GM21447 (cell line): Measurements from ENCODE around the gene PMS1.
"Not testable (repeated sequence)": the region's sequence is repeated elsewhere in the genome, so short reads cannot be mapped to it uniquely, and the experiment has no call there.

Source experiments
- ATAC-seq: cut with Tn5 transposase; IDR thresholded peaks from one replicate; pipeline ENCODE4 v1.9.1; 2021; ENCODE audit not compliant: unreplicated experiment

Gene PMS1

DNA sequence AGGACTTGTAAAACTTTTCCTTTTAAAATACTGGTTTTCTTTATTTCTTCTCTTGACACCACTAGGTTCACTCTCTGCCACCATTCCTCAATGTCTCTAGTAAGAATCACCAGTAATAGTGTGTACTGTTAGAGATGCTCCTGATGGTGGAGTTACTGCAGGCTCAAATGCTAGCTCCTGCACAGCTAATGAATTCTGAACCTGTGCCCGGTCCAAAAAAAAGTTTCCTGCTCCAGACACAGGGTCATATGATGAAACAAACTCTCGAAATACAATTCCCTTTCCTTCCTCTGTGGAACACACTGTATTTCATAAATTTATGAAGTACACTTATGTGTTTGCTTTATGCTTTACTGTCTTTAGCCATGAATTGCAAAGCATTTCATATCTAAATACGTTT lies 19.2 kb downstream of the PMS1 start:
- ATAC-seq, result no peak

DNA sequence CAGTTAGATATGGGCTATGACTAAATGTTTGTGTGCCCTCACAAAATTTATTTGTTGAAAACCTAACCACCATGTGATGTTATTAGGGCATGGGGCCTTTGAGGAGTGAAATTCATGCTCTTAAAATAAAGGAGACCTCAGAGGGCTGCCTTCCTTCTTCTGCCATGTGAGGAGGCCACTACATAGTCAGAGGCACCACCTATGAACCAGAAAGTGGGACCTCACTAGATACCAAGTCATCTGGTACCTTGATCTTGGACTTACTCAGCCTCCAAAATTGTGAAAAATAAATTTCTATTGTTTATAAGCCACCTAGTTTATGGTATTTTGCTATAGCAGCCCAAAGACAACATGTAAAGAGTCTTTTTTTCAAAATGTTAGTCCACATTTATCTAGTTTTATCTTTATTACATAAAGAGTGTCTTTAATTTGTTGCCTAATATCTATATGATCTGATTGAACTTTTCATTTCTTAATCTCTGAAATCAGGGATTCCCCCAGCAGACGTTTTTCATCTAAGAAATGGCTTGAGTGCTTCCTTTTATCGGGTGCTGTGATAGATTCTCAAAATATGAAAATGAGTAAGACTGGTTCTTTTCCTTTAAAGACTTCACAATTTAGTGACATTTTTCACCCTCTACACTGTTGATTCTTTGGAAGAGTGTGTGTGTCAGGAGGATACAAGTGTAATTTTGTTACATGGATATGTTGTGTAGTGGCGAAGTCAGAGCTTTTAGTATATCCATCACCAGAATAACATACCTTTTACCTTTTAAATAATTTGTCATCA lies 34.2 kb downstream of the PMS1 start:
- ATAC-seq, result no peak

GRCh38 chr2:189819297-189819704 lies 35.1 kb downstream of the PMS1 start:
- ATAC-seq, result no peak

GRCh38 chr2:189821953-189822748 lies 37.9 kb downstream of the PMS1 start:
- ATAC-seq, result no peak

- ATAC-seq, result no peak
Observed at GRCh38 chr2:189824694-189825396, 40.6 kb downstream of the PMS1 start.

GRCh38 chr2:189826039-189826438 lies 41.8 kb downstream of the PMS1 start:
- no peak for ATAC-seq

DNA sequence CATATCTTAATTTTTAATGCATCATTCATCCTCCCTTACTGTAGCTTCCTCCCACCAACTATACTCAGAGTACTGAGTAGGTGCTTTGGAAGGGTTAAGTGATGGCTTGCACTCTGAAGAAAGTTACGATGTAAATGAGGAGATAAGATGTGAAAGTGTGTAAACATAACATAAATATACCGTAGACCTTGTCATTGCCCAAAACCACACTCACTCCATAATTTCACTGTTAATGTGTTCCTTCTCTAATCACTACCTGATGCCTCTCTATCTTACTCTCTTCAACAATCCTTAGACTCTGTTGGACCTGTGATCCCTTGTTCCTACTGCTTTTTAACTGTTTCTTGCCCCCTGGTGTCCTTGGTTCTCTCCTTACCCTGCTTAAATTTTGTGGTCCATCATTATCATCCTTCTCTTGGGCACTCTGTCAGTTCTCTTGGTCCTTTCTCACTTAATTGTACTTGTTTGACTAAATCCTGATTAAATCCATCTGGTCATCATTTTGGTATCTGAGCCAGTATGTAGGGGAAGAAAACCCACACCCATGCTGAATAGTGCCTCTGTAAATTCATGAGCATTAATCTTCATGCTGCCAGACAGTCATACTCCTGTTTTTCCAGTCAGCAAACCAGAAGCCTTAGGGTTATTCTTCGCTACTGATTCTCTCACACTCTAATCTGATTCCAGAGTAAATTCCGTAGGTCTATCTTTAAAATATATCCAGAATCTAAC lies 45.0 kb downstream of the PMS1 start:
- no peak for ATAC-seq

GRCh38 chr2:189830510-189830909 lies 46.3 kb downstream of the PMS1 start:
- ATAC-seq, result no peak

GRCh38 chr2:189834059-189834458 lies 49.8 kb downstream of the PMS1 start:
- no peak for ATAC-seq

DNA sequence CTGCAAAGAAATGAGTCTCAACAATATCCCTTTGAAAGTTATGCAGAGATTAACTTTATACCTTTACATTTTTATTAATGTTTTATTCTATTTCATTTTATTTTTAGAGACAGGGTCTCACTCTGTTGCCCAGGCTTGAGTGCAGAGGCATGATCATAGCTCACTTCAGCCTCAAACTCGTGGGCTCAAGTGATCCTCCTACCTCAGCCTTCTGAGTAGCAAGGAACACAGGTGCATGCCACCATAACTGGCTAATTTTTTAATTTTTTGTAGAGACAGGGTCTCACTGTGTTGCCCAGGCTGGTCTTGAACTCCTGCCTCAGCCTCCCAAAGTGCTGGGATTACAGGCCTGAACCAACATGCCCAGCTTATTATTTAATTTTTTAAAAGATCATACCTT lies 50.4 kb downstream of the PMS1 start:
- ATAC-seq, result not testable (repeated sequence)

DNA sequence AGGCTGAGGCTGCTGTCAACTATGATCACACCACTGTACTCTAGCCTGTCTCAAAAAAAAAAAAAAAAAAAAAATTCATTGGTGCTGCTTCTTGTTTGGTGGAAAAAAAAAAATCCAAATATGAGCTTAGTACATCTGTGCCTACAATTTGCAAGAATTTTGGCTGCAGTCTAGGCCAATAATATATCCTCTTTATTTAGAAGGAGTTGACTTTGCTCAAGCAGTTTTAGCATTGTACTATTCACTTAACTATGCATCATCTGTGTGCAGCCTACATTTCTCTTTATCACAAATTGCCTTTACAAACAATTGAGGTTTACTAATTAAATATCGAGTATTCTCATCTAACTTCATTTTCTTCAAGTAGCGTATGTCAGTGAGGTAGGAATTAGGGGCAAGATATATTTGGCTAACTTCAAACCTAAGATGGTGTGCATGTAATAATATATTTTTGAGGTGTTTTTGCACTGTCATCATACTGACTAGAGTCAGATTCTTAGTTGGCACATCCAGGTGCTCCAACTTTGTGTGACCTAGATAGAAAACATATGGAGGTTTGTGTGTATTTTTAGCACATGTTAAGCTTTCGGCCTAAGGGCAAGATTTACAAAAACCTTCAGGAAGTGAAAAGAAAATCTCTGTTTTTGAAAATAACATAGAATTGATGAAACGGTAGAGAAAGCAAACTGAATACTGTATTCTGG lies 51.8 kb downstream of the PMS1 start:
- no peak for ATAC-seq

DNA sequence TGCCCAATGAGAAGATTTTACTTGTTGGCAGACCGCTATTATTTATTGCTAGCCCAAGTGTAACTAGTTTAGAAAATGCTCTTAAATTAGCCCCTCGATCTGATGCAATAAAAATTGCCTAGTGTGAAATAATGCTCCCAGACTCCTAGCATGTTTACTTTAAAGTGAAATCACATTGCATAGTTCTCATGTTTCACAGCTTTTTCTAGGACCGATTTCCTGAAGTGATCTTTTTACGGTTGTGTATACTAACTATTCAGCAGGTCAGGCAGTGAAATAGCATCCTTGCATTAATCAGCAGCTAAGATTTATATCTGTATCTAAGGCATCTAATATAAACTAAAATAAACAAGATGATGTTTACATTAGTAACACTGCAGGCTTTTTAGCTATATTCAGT lies 52.4 kb downstream of the PMS1 start:
- ATAC-seq, result no peak

- ATAC-seq, result no peak
Observed at GRCh38 chr2:189837326-189837725, 53.1 kb downstream of the PMS1 start.

DNA sequence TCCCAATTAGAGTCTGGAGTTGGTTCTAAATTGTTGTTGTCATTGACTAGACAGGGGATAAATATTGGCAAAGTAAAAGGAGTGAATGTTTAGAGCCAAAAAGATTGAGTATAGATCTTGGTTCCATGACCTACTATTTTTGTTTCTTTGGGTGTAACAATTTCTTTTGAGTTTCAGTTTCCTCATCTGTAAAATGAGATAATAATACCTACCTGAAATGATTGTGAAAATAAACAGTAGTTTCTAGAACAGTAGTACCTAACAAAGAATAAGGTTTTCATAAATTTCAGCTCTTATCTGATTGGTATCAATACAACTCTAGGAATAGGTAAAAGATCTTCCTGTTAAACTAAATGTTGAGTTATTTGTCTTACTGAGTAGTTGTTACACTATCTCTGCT lies 56.8 kb downstream of the PMS1 start:
- no peak for ATAC-seq

- ATAC-seq, result no peak
Observed at GRCh38 chr2:189848276-189848675, 64.0 kb downstream of the PMS1 start.

- ATAC-seq, result no peak
Observed at GRCh38 chr2:189849550-189849949, 65.3 kb downstream of the PMS1 start.

DNA sequence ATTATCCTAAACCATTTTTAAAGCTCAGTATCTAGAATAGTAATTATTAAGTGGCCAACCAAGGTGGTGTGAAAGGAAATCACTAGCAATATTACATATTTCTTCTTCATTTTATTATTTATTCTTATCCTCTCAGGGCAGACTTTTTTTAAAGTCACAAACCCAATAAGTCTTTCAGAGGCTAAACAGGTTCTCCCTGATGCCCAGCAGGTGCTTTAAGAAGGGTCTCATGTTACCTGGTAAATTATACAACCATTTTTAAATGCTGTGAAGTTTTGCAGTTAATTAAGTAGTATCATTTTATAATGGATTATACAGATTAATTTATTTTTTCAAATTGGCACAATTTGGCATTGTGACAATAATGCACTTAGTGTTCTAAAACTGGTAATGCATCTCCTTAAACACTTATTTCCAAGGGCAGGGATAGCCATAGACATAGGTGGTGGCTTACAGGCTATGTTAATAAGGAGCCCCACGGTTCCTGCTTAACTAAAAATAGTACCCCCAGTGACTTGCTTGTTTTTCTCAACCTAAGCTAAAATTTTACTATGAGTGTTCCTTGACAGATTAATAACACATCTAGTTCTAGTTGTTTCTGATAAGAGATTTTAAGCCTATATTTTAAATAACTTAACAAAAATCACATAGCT lies 67.0 kb downstream of the PMS1 start:
- ATAC-seq, result no peak

DNA sequence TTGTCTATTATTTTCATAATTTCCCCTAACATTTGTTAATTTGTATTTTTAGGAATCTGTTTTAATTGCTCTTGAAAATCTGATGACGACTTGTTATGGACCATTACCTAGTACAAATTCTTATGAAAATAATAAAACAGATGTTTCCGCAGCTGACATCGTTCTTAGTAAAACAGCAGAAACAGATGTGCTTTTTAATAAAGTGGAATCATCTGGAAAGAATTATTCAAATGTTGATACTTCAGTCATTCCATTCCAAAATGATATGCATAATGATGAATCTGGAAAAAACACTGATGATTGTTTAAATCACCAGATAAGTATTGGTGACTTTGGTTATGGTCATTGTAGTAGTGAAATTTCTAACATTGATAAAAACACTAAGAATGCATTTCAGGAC lies 69.9 kb downstream of the PMS1 start:
- ATAC-seq, result no peak

- no peak for ATAC-seq
Observed at GRCh38 chr2:189854940-189855339, 70.7 kb downstream of the PMS1 start.

- ATAC-seq, result no peak
Observed at GRCh38 chr2:189858291-189858690, 74.0 kb downstream of the PMS1 start.
